Measurements from ENCODE around the gene PREB. TPM values are rescaled to one million over a fixed set of nuclear protein-coding genes. Genes with fewer than 3 reads are reported as not detected.

The PREB gene
- total and polyA plus RNA-seq, 2 of the 13 experiments (the other 11 are each of a cell fraction or from before 2014, with no cell fraction given): 112 to 192 TPM

- intact Hi-C loops (cut with micrococcal nuclease; ENCODE audit: unreplicated experiment): loop anchor here (5.0 kb wide), 2 partner anchors 115 to 195 kb away; partner anchors contain the start of genes ATRAID and SLC5A6
- POLR2A ChIA-PET: interaction anchor here (1.1 to 3.9 kb wide), 3 partner anchors 11 to 94 kb away, joined by 3 to 40 read pairs (median 11); partner anchors contain the start of gene KHK
Measured at GRCh38 chr2:27097341-27097740, 37.1 kb downstream of the PREB start.

More at GRCh38 chr2:27097341-27097740, 37.1 kb downstream of the PREB start:
- no peak overlapping the region for H3K4me2 ChIP-seq (ENCODE audit: low read depth, low read length)
- peaks cover 48% of the 10 kb centered on the region for H3K4me1 ChIP-seq (ENCODE audit: insufficient read depth, low read length)
- DNase-seq (ENCODE audit: low spot score): no peak
- H3K27ac ChIP-seq (ENCODE audit: extremely low read length, insufficient read depth, low read length): no peak overlapping the region
- in situ Hi-C loops (cut with HindIII; ENCODE audit: extremely low pct_ligation_motif_present, low pct_unique_long_range_greater_than_20kb): loop anchor here (5.0 kb wide), 2 partner anchors 100 to 185 kb away; partner anchors contain the start of gene TRIM54
- CTCF ChIA-PET (ENCODE audit: low intra/inter-chr PET ratio, low total read pairs): interaction anchor here (2.3 kb wide), 1 partner anchor 11 kb away, joined by 6 read pairs; the partner anchor contains the start of gene KHK
- H3K9ac ChIP-seq (ENCODE audit: insufficient read depth, low read depth, low read length): no peak overlapping the region
- 0 out of 2 replicates have a peak, but pooled peaks have one; percentile 4 for TF ChIP-seq ARID4A (CRISPR knock-in tag; IDR thresholded peaks at IDR 0.05; ENCODE audit: borderline replicate concordance)
- peak; percentile 43 for TF ChIP-seq AGO2 (optimal IDR thresholded peaks at IDR 0.05; ENCODE audit: low read depth, low read length)
- TF ChIP-seq HIC2 (CRISPR knock-in tag; IDR thresholded peaks at IDR 0.05; ENCODE audit: low read depth): 0 out of 2 replicates have a peak, but pooled peaks have one; percentile 10
- TF ChIP-seq ZNF572 (CRISPR knock-in tag; IDR thresholded peaks at IDR 0.05): 0 out of 2 replicates have a peak, but pooled peaks have one; percentile 18
- TF ChIP-seq ZNF232 (CRISPR knock-in tag; IDR thresholded peaks at IDR 0.05; ENCODE audit: borderline replicate concordance): no peak
- no peaks in the 10 kb centered on the region for H4K20me1 ChIP-seq (ENCODE audit: insufficient read depth, low read length)
- no peak for FAIRE-seq
- no peak for ATAC-seq
- H3K4me3 ChIP-seq (replicated peaks in 1 of 3; ENCODE audit: insufficient read depth in 1 of 3, low read depth in 2 of 3, low read length in 3 of 3): no peak overlapping the region
- peaks cover 4 to 40% of the 10 kb centered on the region in 2 experiments for H3K36me3 ChIP-seq (replicated peaks in 1 of 2; ENCODE audit: control insufficient read depth in 1 of 2, insufficient read depth in 2 of 2, low read length in 2 of 2)
- no peaks in the 10 kb centered on the region for H3K9me3 ChIP-seq (ENCODE audit: low read length)
- peaks cover 13% of the 10 kb centered on the region for H3K79me2 ChIP-seq (ENCODE audit: insufficient read depth, low read length)
- WGBS (ENCODE audit: low lambda C conversion rate): 99% methylated on average over 14 of the region's 14 CpGs
- H2AFZ ChIP-seq (ENCODE audit: low read length): no peak overlapping the region
- no TSS peak for BruUV-seq (replicated peaks)
- no peaks in the 10 kb centered on the region for H3K27me3 ChIP-seq (ENCODE audit: control insufficient read depth in 1 of 2, insufficient read depth in 2 of 2, low read length in 2 of 2)

Data from HepG2 (cell line).